HG02884 (cell line): ENCODE results near the gene MTCH1.

ENCODE experiments used
- ATAC-seq: cut with Tn5 transposase; IDR thresholded peaks from one replicate; pipeline ENCODE4 v1.9.1; 2021; ENCODE audit warnings: mild to moderate bottlenecking, moderate library complexity; ENCODE audit not compliant: unreplicated experiment

The MTCH1 gene

GRCh38 chr6:37017606-37018197 lies 31.7 kb upstream of the MTCH1 start:
- ATAC-seq, result no peak

GRCh38 chr6:37016995-37017394 lies 31.0 kb upstream of the MTCH1 start:
- ATAC-seq, result no peak

GRCh38 chr6:37015532-37015931 lies 29.5 kb upstream of the MTCH1 start:
- no peak for ATAC-seq

- ATAC-seq, result no peak
These were observed 28.7 kb upstream of the MTCH1 start for GRCh38 chr6:37014667-37015066.

DNA sequence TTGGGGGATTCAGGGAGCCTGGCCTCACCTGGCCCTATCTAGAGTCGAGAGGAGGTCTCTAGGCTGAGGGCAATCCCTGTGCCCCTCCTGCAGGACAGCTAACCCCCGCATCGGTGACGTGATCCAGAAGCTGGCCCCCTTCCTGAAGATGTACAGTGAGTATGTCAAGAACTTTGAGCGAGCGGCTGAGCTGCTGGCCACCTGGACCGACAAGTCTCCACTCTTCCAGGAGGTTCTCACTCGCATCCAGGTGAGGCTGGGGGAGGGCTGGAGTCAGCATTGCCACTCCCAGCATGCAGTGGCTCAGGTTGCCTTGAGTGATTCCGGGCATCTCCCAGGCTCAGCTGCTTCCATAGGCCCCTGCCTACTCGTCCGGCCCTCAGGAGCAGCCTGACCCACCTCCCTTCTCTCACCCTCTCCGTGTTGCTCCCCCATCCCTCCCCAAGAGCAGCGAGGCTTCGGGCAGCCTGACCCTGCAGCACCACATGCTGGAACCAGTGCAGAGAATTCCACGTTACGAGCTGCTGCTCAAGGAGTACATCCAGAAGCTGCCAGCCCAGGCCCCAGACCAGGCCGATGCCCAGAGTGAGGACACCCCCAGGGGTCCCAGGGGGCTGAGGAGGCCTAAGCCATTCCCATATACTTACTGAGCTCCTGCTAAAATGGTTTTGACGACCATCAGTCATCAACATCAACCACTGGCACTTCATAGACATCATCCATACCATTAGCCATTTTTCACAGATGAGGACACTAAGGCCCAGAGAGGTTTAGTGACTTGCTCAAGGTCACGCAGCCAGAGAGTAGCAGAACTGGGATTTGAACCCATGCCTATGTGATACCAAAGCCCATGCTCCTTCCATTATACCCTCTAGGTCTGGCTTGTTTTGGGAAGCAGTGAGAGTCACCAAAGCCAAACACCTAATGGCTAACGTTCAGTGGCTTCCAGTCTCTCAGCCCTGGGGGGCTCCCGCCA lies 27.8 kb upstream of the MTCH1 start:
- ATAC-seq, result no peak

- ATAC-seq, result no peak
These were observed 25.8 kb upstream of the MTCH1 start for GRCh38 chr6:37011656-37012378.

DNA sequence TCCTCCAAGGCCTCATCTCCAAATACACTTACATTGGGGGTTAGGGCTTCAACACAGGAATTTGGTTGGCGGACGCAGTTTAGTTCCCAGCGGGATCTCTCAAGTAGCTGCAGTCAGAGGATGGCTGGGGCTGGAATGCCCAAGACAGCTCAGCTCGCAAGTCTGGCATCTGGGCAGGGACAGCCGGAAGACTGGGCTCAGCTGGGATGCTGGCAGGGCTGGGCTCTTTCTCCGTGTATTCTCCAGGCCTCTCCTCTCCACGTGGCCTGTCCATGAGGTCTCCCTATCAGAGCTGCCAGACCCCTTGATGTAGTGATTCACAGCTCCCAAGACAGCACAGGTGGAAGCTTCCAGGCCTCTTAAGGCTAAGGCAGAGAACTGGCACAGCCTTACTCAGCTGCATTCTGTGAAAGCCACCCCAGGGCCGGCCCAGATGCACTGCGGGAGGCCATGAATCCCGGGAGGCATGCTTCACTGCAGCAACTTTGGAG lies 24.5 kb upstream of the MTCH1 start:
- no peak for ATAC-seq

DNA sequence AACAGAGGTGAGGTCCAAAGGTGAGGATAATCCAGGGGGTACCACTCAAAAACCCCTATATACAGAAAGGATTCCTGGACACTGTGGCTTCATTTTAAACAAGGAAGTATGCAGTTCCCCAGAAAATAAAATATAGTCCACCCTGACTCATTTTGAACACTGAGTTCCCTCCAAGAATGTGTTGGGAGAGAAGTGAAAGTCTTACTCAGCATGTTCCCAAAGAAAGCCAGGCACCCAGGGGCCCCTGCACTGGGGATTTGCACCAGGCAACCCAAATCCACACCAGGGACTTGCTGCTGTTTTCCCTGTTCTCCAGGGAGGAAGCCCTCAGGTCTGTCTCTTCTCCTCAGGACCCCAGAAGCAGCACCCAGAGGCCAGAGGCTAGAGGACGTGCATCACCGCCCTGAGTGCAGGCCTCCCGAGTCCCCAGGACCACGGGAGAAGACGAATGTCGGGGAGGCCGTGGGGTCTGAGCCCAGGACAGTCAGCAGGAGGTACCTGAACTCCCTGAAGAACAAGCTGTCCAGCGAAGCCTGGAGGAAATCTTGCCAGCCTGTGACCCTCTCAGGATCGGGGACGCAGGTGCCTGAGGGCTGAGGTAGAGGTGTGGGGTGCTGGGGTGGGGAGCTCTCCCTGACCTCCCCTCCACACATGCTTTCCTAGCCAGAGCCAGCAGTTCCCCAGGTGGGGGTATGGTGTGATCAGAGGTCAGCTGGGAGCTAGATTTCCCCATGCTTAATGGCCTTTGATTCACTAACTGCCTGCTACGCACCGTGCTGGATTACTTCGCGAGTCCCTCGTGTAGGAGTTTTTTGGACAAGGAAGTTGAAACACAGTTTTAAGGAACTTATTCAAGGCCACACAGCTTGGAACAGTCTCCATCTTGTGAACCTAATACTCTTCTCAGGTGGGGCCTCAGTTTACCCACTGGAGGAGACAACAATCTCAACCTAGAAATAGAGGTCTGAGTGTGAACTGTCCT lies 22.8 kb upstream of the MTCH1 start:
- ATAC-seq, result no peak

GRCh38 chr6:37007340-37008043 lies 21.5 kb upstream of the MTCH1 start:
- no peak for ATAC-seq

- no peak for ATAC-seq
These were observed 20.9 kb upstream of the MTCH1 start for GRCh38 chr6:37006793-37007339.

GRCh38 chr6:37005827-37006567 lies 20.0 kb upstream of the MTCH1 start:
- no peak for ATAC-seq

DNA sequence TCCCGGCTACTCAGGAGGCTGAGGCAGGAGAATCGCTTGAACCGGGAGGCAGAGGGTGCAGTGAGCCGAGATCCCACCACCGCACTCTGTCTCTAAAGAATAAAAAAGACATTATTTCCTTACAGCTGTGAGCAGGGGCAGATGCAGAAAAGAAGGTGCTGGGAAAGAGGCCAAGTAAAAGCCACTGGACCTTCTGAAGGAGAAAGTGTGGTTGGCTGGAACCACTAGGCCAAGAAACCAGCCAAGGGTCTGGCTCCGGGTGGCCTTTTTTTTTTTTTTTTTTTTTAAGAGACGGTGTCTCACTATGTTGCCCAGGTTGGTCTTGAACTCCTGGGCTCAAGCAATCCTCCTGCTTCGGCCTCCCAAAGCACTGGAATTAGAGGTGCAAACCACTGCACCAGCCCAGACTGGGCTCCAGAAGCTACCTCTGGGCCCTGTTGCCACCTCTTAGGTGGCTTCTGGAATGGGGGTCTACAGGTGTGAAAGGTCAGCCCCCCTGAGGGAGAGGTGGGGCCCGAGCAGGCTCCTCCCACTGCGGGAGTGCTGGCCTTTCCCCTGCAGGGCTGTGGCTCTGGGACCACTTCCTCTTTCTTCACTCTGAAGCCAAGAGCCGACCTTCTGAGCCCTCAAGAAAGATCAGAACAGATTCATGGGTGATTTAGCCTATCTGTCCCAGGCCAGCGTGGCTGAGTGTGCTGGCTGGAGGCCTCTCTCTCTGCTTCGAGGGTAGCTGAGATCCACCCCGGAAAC lies 19.2 kb upstream of the MTCH1 start, which contains the start of gene FGD2:
FGD2 (plus strand) TSS at position 595 of the 750 bp plus-strand sequence. CDS start 163 bp downstream, outside the sequence.
- ATAC-seq, result peak; percentile 51

DNA sequence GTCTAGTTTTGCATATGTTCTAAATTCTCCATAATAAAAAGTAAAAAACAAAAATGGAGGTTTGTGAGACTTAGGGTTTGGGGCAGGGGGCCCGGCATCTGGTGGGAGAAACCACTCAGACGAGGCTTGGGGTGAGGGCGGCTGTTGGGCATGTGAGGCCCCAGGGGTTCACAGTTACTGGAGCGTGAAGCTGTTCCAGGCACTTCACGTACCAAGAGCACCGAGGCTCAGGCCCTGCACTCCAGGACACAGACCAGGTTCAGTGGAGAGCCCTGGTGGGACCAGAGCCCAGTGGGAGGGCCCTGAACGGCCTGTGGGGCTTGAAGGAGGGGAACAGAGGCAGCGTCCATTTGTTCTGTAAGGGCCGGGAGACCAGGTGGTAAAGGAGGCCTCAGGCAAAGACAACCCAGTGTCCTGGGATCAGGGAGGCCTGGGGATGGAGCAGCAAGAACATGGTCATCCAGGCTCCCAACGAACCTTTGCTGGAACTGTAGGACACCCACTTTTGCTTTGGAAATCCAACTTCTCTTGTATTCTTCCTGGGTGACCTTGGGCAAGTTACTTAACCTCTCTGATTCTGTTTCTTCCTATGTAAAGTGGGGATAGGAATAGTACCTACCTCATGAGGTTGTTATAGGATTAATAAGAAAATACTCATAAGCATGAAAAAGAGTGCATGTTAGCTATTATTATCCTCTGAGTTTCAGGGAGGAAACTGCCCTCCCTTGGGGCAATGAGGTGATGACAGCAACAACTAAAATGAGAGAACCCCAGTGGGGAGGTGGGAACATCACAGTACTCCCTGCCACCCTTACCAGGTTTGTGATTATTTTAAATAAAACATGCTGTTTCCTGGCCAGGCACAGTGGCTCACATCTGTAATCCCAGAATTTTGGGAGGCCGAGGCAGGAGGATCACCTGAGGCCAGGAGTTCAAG lies 18.3 kb upstream of the MTCH1 start:
- no peak for ATAC-seq

DNA sequence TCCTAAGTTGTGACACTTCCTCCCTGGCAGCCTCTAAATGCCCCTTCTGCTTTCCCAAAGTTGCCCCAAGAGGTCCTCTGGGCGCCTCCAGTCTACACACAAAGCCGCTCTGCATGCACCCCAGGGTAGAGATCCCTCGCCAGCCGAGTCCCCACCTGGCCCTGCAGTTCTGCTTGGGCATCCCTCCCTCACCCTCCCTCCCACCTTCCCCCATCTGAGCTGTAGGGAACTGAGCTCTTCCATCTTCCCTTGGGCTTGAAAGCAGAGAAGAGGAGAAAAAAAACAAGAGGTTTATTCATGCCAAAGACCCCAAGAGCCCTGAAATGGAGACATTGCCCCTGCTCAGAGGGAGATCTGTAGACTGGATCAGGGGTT lies 13.7 kb upstream of the MTCH1 start:
- no peak for ATAC-seq

DNA sequence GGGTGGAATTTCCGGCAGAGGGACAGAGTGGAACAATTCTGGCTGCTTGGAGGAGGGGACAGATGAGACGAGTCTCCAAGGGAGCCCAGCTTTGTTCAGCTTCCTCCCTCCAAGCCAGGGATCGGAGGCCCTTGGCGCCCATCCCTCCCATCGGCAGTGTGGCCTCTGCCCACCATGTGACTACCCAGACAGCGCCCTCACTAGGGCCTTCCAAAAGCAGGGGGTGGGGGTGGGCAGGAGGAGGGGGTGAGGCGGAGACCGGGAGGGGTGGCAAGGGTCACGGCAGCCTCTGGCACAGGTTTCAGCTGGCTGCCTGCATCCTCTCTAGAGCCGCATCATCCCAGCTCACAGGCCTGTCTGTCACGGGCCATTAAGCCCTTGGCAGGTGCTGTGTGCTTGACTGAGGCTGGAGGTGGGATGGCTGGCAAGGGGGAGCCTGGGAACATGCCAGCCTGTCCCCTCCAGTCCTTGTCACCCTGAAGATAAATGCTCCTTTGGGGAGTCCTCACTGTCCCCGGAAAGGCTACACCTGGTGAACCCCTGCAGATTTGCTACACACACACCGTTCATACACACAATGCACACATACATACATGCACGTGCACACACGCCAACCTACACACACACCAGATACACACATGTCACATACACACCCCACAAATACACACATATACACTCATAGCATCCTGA lies 13.2 kb upstream of the MTCH1 start:
- no peak for ATAC-seq

GRCh38 chr6:36998723-36999038 lies 12.7 kb upstream of the MTCH1 start:
- ATAC-seq, result no peak
